SK-N-MC (cell line): ENCODE measurements around the gene TXLNA.

Experiments
- EZH2 ChIP-seq: fragments of 200-600 bp; sonication (generic); IDR thresholded peaks from one replicate; pipeline ENCODE4 v1.6.1; 2017; ENCODE audit warnings: antibody characterized with exemption
- POLR2AphosphoS5 ChIP-seq: IDR thresholded peaks from 2 replicates; pipeline ENCODE4 v1.6.1; 2012; ENCODE audit warnings: mild to moderate bottlenecking, low read depth, low read length, borderline replicate concordance

DNA sequence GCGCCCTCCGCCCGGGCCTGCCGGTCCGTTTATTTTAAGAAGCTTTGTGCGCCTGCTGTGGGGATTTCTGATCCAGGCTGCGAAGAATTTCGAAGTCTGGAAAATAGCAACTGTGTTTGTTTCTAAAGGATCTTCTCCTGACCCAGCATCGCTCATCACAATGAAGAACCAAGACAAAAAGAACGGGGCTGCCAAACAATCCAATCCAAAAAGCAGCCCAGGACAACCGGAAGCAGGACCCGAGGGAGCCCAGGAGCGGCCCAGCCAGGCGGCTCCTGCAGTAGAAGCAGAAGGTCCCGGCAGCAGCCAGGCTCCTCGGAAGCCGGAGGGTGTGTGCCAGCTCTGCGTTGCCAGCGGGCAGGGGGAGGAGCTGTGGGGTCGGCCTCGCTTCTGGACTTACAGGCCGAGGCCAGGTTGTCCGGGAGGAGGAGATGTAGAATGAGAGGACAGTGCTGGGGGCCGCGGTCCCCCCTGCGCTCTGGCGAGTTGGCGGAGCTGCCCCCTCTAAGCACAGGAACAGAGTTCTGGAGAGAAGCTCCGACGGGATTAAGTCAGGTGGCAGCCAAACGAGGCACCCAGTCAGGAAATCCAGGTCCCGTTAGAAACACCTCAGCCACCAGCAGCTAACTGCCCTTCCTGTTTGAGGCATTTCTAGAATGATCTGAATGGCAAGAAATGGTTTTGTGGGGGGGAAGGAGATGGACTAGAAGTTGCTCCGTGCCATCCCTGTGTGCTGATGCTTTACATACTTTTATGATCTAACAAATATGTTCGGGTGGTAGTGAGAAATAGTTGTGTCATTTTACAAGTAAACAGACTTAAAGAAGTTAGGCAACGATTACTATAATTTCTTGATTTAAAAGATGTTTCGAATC, 948 bp downstream of the TXLNA start:
- no peak for TF ChIP-seq EZH2
- TF ChIP-seq POLR2AphosphoS5, result no peak
